Left kidney (tissue), 2 donors: ENCODE results near the gene AK5. TPM values are rescaled to one million over a fixed set of nuclear protein-coding genes. Genes with fewer than 3 reads are reported as not detected.

Experiments
- DNase-seq: peaks from one replicate; pipeline ENCODE4 v3.0.0-alpha.2; 2013
- polyA plus RNA-seq: library from polyadenylated mRNA; unstranded; fragments of 120-200 nt; gene quantifications from one replicate; pipeline ENCODE4 v1.2.1, GENCODE V29; 2013; ENCODE audit not compliant: insufficient read length

Gene AK5
- polyA plus RNA-seq, 1 donor, result 4.6 TPM

DNA sequence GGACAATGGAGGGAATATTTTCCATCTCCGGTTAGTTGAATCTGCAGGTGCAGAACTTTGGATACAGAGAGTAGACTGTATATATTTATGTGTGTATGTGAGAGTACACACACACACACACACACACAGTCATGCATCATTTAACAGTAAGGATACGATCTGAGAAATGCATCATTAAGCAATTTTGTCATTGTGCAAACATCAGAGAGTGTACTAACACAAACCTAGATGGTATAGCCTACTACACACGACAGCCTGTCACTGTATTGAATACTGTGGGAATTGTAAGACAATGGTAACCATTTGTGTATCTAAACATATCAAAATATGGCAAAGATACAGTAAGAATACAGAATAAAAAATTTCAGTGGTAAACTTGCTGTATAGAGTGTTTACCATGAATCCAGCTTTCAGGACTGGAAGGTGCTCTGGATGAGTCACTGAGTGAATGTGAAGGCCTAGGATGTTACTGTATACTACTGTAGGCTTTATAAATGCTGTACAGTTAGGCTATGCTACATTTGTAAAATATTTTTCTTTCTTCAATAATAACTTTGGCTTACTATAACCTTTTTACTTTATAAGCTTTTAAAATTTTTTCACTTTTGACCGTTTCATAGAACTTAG is 262.1 kb downstream of the AK5 start:
- no peak for DNase-seq

DNA sequence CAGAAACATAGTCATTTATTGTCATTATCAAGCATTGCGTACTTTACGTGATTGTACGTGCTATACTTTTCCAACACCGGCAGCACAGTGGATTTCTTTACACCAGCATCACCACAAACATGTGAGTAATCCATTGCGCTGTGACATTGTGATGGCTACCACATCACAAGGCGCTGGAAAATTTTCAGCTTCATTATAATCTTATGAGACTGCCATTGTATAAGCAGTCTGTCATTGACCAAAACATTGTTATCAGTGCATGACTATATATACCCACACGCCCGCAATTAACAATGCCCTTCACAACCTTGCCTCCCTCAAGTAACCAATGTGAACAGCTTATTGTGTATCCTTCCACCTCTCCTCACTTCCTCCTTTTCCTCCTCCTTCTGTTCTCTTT is 263.0 kb downstream of the AK5 start:
- DNase-seq, result no peak

DNA sequence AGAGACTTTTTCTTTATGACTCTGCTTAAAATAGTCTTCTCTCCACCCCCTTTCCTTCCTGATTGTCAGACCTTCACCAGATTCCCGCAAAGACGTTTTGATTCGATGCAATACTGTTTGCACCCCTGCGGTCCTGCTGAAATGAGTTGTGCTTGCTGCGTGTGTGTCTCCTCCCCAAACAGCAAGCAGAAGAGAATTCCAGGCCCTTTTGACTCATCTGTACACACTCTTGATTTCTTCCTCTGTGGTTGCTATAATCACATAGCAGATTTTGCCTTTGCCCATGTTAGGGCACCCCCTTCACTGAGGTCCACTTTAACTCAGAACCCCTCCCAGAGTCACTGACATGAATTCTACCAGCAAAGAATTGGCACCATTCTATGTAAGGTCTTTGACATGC is 264.2 kb downstream of the AK5 start:
- DNase-seq, result no peak

DNA sequence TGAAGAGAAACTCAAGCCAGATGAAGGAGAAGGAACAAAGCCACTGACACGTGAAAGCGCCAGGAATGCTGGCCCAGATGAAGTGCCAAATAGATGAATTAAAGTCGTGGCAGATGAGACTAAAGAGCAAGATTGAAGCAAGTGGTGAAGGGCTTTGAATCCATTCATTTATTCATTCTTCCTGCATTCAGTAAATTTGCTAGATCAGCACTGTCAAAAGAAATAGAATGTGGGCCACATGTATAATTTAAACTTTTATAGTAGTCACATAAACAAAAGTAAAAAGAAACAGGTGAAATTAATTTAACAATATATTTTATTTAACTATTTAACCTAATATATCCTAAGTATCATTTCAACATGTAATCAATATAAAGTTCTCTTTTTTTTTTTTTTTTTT is 265.1 kb downstream of the AK5 start:
- no peak for DNase-seq

DNA sequence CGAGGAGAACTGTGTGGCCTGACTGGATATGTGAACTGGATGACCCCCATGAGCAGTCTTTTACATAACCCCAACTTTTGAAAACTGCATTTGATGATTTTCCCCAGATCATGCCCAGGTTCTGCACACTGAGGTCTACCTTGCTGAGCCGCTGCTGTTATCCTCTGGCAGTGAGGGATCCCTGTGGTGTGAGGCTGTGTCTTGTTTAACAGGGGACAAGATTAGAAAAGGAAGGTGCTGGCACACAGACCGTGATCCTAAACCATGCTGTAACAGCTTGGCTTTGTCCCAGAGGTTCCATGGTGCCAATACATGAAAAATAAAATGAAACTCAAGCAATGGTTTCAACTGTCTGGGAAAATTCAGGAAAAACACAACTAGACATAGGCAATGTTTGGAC is 266.5 kb downstream of the AK5 start:
- DNase-seq, result no peak

DNA sequence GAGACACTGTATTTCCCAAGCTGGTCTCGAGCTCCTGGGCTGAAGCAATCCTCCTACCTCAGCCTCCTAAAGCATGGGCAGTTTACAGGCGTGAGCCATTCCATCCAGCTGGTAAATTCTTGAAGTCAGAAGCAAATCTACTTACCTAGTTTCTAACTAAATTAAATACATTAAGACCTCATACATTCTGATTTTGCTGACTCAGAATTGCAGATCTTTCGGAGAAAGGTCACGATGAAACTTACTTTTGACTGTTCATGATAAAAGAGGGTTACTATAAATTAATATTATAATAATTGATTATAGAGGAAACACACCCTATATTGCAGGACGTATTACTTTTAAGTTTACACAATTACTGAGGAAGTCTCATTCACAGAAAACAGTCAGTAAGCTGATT is 268.3 kb downstream of the AK5 start:
- DNase-seq, result no peak

DNA sequence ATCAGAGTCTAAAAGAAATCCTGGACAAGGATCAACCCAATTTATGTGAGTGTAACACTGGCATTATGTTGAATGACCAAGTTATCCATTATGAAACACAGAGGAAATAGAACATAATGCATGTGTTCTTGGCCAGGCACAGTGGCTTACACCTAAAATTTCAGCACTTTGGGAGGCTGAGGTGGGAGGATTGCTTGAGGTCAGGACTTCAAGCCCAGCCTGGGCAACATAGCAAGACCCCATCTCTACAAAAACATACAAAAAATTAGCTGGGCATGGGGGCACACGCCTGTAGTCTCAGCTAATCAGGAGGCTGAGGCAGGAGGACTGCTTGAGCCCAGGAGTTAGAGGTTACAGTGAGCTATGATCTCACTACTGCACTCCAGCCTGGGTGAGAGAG is 270.8 kb downstream of the AK5 start:
- DNase-seq, result no peak

DNA sequence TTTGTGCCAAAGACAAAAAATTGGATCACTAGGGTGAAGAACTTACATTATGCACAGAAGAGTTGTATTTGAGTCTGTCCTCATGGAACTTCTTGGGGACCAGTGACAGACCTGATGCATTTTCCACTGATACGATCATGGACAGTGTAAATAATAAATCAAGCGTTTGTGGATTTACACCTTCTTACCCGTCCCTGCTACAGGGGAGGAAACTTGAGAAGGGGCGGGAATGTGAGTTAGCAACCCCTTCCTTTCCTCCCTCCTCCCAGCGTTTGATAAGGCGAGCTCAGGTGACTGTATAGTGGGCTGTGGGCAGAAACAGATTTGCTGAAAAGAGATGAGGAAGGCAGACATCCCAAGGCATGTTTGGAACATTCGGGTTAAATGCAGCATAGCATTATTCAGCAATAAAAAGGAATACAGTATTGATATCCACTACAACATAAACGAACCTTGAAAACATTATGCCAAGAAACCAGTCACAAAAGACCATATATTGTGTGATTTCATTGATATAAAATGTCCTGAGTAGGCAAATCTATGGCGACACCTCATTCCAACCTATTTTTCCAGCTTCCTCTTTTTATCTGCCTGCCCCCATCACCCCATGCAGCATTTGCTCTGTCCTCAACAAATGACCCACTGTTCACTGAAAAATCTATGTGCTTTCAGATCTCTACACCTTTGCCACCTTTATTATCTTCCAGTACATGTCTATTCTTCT is 271.9 kb downstream of the AK5 start:
- DNase-seq, result no peak

DNA sequence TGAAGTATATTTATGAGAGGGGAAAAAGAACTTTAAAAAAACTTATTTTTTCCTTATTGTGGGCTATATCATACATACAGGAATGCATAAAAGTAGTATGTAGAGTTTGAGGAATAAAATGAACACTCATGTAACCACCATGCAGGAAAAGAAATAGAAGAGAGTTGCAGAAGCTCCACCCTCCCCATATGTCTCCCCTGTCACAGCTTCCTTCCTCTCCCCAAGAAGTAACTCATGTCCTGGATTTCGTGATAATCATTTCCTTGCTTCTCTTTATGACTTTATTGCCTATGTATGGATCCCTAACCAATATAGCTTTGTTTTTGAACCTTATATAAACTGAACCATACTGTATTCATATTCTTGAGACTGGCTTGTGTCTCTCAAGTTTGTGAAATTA is 274.2 kb downstream of the AK5 start:
- DNase-seq, result no peak

DNA sequence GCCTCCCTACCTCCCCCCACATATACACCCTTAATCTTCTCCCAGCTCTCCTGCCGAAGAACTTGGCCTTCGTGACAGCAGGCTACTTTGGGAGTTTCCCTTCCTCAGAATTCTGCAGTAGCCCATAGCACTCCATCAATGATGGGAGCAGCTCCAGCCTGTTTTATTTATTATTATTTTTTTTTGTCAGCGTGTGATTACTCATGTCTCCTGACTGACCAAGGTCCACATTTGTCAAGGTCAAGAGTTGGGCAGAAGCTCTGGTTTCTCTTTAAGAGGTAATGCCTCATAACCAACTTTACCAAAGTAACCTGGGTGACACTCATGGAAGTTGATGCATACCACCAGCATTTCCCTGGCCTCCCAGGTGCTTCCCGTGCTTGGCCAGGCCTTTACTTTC is 275.2 kb downstream of the AK5 start:
- no peak for DNase-seq

DNA sequence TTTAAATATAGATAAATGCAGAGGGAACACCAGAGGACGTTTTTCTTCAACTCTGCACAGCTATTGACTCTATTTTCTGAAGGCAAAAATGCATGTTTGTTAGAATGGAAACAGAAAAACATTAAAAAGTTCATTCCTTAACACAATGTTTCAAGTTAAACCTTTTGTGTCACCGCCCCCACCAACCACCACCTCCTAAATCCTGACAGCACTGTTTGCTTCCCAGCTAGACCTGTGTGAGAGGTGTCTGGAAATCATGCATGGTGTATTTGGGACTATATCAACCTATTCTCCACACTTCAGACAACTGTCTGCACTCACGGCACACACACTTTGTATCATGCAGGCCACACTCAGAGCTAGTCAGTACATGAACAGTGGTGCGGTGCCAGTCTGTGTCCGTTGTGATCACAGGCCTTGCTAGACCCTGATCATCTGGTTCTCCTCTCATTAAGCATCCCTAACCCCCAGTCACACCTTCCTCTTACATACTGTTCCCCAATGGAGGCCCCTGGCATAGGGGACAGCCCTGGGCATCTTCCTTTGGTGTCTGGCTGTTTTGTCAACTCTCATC is 276.9 kb downstream of the AK5 start:
- DNase-seq, result no peak

DNA sequence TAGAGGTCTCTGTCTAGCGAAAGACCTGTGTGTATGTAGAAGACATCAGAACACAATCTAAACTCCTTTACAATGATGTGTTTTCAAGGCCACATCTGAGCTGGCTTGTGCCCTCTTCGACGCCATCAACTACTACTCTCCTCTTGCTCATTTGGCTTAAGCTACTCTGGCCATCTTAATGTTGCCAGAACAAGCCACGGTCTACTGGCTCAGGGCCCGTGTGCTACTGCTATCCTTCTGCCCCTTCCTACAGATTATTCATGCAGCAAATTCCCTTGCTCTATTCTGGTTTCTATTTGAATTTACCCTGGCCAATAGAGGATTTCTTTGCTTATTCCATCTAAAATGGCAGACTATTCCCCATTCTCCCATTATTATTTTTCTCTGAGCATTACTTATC is 278.9 kb downstream of the AK5 start:
- no peak for DNase-seq

DNA sequence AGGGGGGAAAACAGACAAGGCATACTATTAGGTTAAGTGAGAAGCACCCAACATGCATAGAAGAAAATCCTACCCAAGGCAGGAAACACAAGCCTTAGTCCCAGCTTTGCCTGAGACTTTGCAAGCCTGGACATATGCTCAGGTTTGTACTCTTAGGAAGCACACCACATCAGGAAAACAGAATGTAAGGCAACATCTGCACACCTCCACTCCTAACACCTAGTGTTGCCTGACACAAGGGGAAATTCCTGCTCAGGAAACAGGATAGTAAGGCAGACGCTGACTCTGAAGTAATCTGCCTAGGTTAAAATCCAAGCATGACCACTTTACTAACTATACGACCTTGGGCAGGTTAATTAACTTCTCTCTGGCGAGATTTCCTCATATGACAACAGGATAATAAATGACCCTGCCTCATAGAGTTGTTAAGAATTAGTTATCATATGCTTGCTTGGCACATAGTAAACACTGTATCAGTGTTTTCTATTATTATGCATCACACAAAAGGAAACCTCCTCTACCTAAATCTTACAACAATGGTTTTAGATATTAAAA is 280.9 kb downstream of the AK5 start:
- no peak for DNase-seq

DNA sequence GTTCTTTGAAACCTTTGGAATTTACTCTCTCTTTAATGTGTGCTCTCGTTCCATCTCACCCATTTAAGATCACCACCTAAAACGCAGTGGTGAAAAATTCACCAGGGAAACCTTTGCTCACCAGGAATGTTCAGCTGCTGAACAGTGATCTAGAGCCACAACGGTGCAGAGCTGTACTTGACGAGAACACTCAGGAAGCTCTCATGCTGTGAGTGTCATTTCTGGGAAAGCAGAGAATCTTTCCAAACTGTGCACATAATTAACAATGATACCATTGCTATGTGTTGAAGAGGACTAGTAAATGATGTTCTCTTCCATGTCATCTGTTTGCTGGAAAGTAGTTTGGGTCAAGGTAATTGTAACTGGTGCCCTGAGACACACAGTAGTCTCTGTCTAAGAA is 283.5 kb downstream of the AK5 start:
- DNase-seq, result no peak

DNA sequence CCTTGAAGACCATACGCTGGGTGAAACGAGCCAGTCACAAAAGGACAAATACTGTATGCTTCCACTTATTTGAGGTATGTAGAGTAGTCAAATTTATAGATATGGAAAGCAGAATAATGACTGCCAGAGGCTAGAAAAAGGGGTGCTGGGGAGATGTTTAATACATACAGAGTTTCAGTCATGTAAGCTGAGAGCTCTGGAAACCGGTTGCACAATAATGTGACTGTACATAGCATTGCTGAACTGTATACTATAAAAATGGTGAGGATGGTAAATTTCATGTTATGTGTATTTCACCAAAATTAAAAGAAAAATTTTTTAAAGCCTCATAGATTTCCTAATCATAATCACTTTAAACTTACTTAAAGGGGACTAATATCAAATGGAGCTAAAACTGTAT is 289.8 kb downstream of the AK5 start:
- no peak for DNase-seq

DNA sequence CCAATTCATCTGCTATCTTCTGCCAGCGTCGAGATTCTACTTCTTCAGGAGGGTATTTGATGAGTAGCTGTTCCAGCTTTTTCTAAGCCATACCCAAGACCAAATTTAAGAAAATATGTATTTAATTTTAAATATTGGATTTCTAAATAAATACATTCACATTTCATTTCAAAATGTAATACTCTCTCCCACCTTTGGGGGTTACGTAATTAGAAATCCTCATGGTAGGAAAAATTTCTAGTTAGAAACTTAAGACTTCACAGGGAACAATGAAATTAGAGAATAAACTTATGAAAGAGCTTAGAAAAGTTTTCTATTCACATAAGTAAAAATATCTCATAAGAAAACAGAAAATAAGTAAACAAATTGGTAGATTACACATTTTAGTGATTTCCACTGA is 297.7 kb downstream of the AK5 start:
- DNase-seq, result no peak

DNA sequence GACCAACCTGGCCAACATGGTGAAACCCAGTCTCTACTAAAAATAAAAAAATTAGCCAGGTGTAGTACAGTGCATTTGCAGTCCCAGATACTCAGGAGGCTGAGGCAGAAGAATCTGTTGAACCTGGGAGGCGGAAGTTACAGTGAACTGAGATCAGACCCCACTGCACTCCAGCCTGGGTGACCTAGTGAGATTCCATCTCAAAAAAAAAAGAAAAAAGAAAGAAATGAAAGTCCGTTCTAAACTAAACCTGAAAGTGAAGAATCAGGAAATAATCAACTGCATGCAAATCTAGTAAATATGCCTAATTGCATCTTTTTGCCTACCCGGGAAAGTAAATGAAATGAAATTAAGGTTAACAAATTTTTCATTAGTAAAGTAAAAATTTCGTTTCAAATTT is 301.1 kb downstream of the AK5 start:
- DNase-seq, result no peak

DNA sequence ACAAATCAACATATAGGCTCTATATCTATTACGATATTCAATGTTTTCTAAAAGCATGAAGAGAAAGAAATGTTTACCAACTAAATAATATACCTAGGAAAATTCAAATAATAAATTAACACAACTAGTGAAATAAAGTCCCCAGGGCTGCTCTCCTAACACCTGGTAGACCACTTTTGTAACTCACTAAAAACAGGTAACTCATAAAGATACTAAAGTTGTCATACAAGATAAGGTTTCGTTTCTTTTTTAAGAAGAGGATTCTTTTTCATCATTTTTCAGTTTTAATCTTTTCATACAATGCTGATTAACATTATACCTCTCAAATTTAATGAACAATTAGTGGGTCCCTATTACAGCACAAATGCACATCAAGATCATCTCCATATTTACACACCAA is 301.7 kb downstream of the AK5 start:
- DNase-seq, result no peak

DNA sequence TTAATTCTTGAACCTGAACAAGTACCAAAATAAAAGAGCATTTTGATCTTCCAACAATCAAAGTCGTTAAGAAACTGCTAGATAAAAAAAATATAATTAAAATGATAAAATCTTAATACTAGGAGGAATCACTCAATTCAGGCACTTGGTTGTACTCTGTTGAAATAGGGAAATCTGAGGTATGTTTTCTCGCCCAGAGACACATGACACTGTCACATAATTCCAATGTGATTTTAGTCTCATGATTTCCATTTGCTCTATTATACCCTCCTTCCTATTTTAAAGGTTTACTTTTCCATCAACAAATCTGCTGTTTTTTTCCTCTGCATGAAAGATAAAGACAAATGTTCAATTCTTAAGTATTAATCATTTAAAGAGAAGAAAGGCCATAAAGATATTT is 303.1 kb downstream of the AK5 start:
- no peak for DNase-seq

DNA sequence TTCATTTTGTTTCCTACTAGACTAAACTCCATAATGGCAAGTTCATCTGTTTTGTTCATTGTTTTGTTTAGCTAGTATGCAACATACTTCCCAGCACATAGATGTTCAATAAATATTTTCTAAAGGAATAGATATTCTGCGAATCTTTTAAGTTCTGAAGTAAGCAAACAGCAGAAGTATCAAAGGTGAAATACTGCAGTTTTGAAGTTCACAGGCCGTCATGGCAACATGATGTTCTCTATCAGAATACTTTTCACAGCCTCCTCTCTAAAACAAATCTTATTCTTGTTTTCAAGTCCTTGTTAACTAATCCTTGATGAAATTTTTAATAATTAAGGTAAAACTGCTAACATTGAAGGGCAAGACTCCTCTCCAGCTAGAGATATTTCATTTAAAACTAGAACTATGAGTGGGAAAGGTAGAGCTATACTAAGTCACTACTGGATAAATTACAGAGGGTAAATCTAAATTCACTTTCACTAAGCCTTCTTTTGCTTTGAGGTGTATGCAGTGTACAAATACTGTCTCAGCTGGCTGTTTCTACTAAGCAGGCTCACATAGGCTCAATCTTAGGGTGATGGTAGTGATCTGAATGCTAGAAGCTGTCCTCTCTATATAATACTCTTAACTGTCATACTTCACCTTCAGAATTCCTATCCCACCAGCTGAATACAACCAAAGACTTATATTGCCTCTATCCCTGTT is 303.9 kb downstream of the AK5 start:
- no peak for DNase-seq

DNA sequence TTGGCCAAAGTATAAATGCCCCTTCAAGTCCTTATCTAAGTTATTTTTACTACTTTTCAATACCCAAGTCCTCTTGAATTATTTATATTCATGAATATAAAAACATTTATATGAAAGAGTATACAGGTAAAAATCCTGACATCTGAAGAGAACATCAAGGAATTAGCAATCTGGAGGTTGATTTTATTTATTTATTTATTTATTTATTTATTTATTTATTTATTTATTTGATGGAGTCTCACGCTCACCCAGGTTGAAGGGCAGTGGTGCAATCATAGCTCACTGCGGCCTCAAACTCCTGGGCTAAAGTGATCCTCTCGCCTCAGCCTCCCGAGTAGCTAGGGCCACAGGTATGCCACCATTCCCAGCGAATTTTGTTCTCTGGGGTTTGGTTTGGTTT is 307.4 kb downstream of the AK5 start:
- DNase-seq, result no peak

DNA sequence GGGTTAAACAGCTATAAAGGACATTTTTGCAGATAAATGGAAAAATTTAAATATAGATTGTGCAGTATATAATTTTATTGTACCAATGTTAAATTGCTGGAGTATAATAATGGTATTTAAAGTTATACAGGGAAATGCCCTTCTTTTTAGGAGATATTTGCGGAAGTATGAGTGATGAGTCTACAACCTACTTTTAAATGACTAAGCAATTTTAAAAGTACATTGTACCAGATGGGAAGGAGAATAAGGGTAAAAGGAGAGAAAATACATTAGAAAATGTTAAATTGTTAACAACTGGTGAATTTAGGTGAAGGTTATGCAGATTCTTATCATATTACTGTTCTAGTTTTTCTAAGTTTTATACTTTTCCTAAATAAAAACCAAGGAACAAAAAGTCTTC is 308.8 kb downstream of the AK5 start:
- no peak for DNase-seq

DNA sequence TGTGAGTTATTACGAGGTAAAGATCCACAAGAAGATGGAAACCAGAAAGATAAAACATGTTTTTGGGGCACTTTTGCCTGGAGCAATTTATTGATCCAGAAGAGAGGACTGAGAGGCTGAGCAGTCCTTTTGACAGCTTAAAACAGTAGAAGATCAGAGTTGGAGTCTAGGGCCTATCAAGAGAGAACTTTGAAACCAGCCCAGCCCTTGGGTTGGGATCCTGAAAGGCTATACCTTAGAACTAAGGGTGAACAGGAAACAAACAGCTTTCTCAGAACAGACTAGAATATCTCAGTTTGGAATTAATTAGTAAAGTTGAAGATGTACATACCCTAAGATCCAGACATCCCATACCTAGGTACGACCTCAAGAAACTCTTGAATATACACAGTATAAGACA is 311.1 kb downstream of the AK5 start:
- no peak for DNase-seq
